A549 treated with dexamethasone at 1 μM for 4 hours (cell line): ENCODE measurements around the gene ERICH4. TPM values are rescaled to one million over a fixed set of nuclear protein-coding genes. Genes with fewer than 3 reads are reported as not detected.

ENCODE experiments used
- total RNA-seq: library from RNA; stranded (reverse); fragments of 200-300 nt; extraction: Qiagen RNA extraction; gene quantifications from 5 replicates; pipeline ENCODE4 v1.2.3, GENCODE V29; 2022

ERICH4 gene
- not detected in 5 replicates for total RNA-seq

DNA sequence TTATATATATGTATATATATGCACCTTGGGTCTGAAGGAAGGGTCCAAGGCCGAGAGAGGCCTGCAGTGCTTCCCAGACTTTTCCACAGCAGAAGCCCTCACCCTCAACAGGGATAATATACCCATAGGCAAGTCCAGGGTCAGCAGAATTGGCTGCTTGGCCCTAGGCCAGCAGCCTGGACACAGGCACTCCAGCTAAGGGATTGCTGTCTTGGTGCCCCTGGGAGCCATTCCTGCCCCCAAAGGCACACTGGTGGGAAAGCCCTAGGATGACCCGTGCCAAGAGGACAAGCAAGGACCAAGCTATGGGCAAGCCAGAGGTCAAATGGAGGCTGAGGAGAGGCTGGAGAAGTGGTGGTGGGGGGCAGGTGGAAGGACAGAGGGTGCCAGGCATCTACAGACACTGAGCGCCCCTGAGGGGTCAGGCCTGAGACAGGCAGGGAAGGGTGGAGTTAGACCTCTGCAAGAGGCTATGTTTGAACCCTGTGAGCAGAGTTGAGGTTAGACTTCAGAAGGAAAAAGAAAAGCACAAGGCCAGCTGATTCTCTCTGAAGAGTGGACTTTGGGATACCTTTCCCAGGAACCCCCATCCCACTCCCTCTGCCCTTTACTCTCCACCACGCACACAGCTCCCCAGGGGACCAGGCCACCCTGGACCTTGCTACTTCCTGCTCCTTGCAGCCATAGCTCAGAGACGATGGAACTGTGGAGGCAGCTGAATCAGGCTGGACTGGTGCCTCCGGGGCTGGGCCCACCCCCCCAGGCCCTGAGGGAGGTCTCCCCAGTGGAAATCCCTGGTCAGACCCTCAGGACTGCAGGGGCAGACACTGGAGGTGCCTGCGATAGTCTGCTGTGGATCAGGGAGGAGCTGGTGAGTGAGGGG is at the start of gene ERICH4:
TSS of gene ERICH4 (plus strand) at position 684 of the 883 bp plus-strand sequence. CDS start at position 698, 14 bp downstream.

GRCh38 chr19:41397086-41398049 is 45.6 kb upstream of the ERICH4 start, which contains the start of the genes BCKDHA and EXOSC5:
Gene BCKDHA (plus strand): TSS chr19:41397818. CDS start chr19:41397828, 10 bp downstream.
Gene EXOSC5 (minus strand): TSS chr19:41397359. CDS start chr19:41397328, 31 bp downstream.

GRCh38 chr19:41426952-41427646 is 15.9 kb upstream of the ERICH4 start, which contains the start of gene B3GNT8:
Gene B3GNT8 (minus strand): TSS chr19:41427374. CDS start chr19:41426778, 596 bp downstream.

DNA sequence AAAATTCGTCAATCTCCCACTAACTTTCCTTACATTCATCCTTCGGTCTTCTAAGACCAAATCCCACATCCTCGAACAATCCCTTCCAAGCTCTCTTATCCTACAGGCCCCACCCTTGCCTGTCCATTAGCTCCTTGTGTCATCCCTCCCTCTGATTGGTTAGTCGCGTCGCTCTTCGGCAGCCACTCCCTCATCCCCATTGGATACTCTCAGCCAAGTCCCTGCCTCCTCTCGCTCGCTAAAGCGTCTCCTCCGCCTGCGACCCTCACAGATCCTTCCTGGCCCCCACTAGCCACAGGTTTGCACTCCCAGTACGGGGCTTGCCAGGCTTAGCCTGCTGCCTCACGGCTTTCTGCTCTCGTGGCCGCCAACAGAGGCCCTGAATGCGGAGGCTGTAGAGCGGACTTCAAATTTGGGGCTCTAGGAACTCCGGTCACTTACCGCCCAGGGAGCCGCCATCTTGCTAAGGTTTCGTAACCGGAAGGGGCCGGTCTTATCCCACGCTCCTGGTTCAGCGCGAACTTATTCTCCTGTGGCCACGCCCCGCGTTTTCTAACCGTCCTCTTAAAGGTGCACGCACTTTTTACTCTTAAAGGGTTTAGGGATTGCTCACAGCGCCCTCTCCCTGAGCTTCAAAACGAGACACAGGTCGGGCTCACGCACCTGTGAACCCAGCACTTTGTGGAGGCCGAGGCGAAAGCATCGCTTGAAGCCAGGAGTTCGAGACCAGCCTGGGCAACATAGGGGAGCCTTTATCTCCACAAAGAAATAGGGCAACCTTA is 3.3 kb upstream of the ERICH4 start, which contains the start of gene DMAC2:
TSS of gene DMAC2 (minus strand) at position 472 of the 782 bp plus-strand sequence. CDS start at position 459, 13 bp downstream.

Other genes with a start within 250 kb of the ERICH4 start
- 16.1 to 27.3 TPM (median 23.6 TPM) in 5 replicates for gene CYP2S1, start 249.9 kb upstream of the ERICH4 start, total RNA-seq
- gene AXL, start 223.9 kb upstream of the ERICH4 start, total RNA-seq: 86.6 to 117 TPM (median 114 TPM) in 5 replicates
- gene HNRNPUL1, start 178.8 kb upstream of the ERICH4 start, total RNA-seq: 295 to 360 TPM (median 348 TPM) in 5 replicates
- 29.4 to 46.1 TPM (median 43.0 TPM) in 5 replicates for gene CCDC97, start 133.0 kb upstream of the ERICH4 start, total RNA-seq
- 108 to 165 TPM (median 162 TPM) in 5 replicates for gene TGFB1, start 89.2 kb upstream of the ERICH4 start, total RNA-seq
- gene B9D2, start 79.0 kb upstream of the ERICH4 start, total RNA-seq: 23.3 to 27.5 TPM (median 25.3 TPM) in 5 replicates
- gene TMEM91, start 66.6 kb upstream of the ERICH4 start, total RNA-seq: 2.8 to 6.3 TPM (median 5.0 TPM) in 5 replicates
- gene EXOSC5, start 45.8 kb upstream of the ERICH4 start, total RNA-seq: 76.4 to 93.1 TPM (median 83.1 TPM) in 5 replicates
- gene BCKDHA, start 45.3 kb upstream of the ERICH4 start, total RNA-seq: 42.2 to 50.9 TPM (median 43.2 TPM) in 5 replicates
- 0.10 to 0.25 TPM (median 0.15 TPM) in 4 of 5 replicates, not detected in the other for gene B3GNT8, start 15.8 kb upstream of the ERICH4 start, total RNA-seq
- gene DMAC2, start 3.2 kb upstream of the ERICH4 start, total RNA-seq: 98.5 to 129 TPM (median 111 TPM) in 5 replicates
- gene CEACAM21, start 133.0 kb downstream of the ERICH4 start, total RNA-seq: 0.15 TPM in 1 of 5 replicates, not detected in the others
- not detected in 5 replicates for gene CEACAM4, start 183.9 kb downstream of the ERICH4 start, total RNA-seq
- gene CEACAM7, start 245.1 kb downstream of the ERICH4 start, total RNA-seq: 0.04 to 0.12 TPM (median 0.09 TPM) in 4 of 5 replicates, not detected in the other